HepG2 (cell line): ENCODE measurements around the gene CASP3. TPM values are rescaled to one million over a fixed set of nuclear protein-coding genes. Genes with fewer than 3 reads are reported as not detected.

ENCODE experiments used
- ATAC-seq: fragments of 200-7000 bp; cut with Tn5 transposase; 3 replicates; pipeline ENCODE4 v1.9.1; 2020; ENCODE audit warnings: mild to moderate bottlenecking, moderate library complexity
- BruUV-seq: library from RNA; stranded (reverse); fragments of 400-500 nt; replicated peaks from 2 replicates; lab custom pipeline; 2021; lab: Mats Ljungman, UMichigan
- CTCF ChIA-PET: fragments of 300-600 bp; formaldehyde crosslinking; extraction: SDS; loops from one replicate; lab custom pipeline; 2021; ENCODE audit warnings: low total read pairs, inconsistent platforms, low intra/inter-chr PET ratio; lab: Yijun Ruan, JAX
- POLR2A ChIA-PET: fragments of 350-600 bp; sonication (Branson Sonifier 250); formaldehyde crosslinking; loops from one replicate; lab custom pipeline; 2020; ENCODE audit warnings: antibody characterized with exemption, inconsistent platforms; lab: Yijun Ruan, JAX
- DNase-seq: peaks from one replicate; pipeline ENCODE4 v3.0.0-alpha.2; 2015; ENCODE audit warnings: low spot score
- FAIRE-seq: peaks from 3 replicates; lab custom pipeline; 2011; peaks lifted over from hg19 to GRCh38; lab: Jason Lieb, UNC
- H2AFZ ChIP-seq: one replicate; pipeline ENCODE4 v1.6.1; 2011; ENCODE audit warnings: low read length, inconsistent platforms
- H3K27ac ChIP-seq: fragments of 300-600 bp; 3 replicates; pipeline ENCODE4 v1.8.0; 2011; ENCODE audit warnings: mixed run types, mild to moderate bottlenecking, mixed read lengths, low read length, inconsistent platforms; ENCODE audit not compliant: insufficient read depth; ENCODE audit errors: extremely low read length
- H3K27me3 ChIP-seq, 2 experiments: fragments of 200-600 bp in 1 of 2; 2 replicates in 1 of 2; 3 replicates in 1 of 2; pipeline versions ENCODE4 v1.6.0 to v1.8.0; 2011; ENCODE audit warnings: low read length in 2 of 2, mild to moderate bottlenecking in 2 of 2, moderate library complexity in 2 of 2, inconsistent platforms in 1 of 2; ENCODE audit not compliant: insufficient read depth in 2 of 2, control insufficient read depth in 1 of 2
- H3K36me3 ChIP-seq, 2 experiments: fragments of 200-600 bp in 1 of 2; replicated peaks in 1 of 2; 2 replicates in 1 of 2; 3 replicates in 1 of 2; pipeline versions ENCODE4 v1.5.1 to v1.8.0; 2011; ENCODE audit warnings: low read length in 2 of 2, inconsistent platforms in 1 of 2; ENCODE audit not compliant: insufficient read depth in 2 of 2, control insufficient read depth in 1 of 2
- H3K4me1 ChIP-seq: 2 replicates; pipeline ENCODE4 v1.5.1; 2012; ENCODE audit warnings: low read length, inconsistent platforms; ENCODE audit not compliant: insufficient read depth
- H3K4me2 ChIP-seq: 2 replicates; pipeline ENCODE4 v1.6.0; 2011; ENCODE audit warnings: low read depth, low read length, inconsistent platforms
- H3K4me3 ChIP-seq, 3 experiments: fragments of 200-600 bp in 1 of 3; sonication (generic), shearing (Covaris generic) in 1 of 3; replicated peaks in 1 of 3; 2 replicates each; pipeline ENCODE4 v1.5.1; 2011 to 2016; ENCODE audit warnings: low read length in 3 of 3, inconsistent platforms in 2 of 3, low read depth in 2 of 3, mild to moderate bottlenecking in 2 of 3, control low read depth in 1 of 3, mixed read lengths in 1 of 3; ENCODE audit not compliant: insufficient read depth in 1 of 3
- H3K79me2 ChIP-seq: one replicate; pipeline ENCODE4 v1.6.1; 2011; ENCODE audit warnings: low read length, inconsistent platforms; ENCODE audit not compliant: insufficient read depth
- H3K9ac ChIP-seq: 2 replicates; pipeline ENCODE4 v1.6.0; 2011; ENCODE audit warnings: mild to moderate bottlenecking, low read depth, low read length, inconsistent platforms; ENCODE audit not compliant: insufficient read depth
- H3K9me3 ChIP-seq: 2 replicates; pipeline ENCODE4 v1.5.1; 2012; ENCODE audit warnings: mild to moderate bottlenecking, low read length
- H4K20me1 ChIP-seq: 2 replicates; pipeline ENCODE4 v1.6.0; 2011; ENCODE audit warnings: inconsistent platforms, mild to moderate bottlenecking, low read length, moderate library complexity; ENCODE audit not compliant: insufficient read depth
- FOXK1 ChIP-seq: sonication (generic); formaldehyde crosslinking; IDR thresholded peaks from 2 replicates; pipeline ENCODE4 v1.4.0; 2020; ENCODE audit warnings: low read depth, missing genetic modification reagents, borderline replicate concordance
- KLF6 ChIP-seq: IDR thresholded peaks from 2 replicates; pipeline ENCODE4 v1.8.0; 2016; ENCODE audit warnings: missing biosample characterization, missing genetic modification reagents
- MIXL1 ChIP-seq: IDR thresholded peaks from 2 replicates; pipeline ENCODE4 v1.6.1; 2016
- RORA ChIP-seq: sonication (generic); formaldehyde crosslinking; IDR thresholded peaks from 2 replicates; pipeline ENCODE4 v1.5.0; 2020; ENCODE audit warnings: mild to moderate bottlenecking, missing genetic modification reagents, moderate library complexity
- ZEB1 ChIP-seq: IDR thresholded peaks from 2 replicates; pipeline ENCODE4 v1.6.1; 2012; ENCODE audit warnings: mild to moderate bottlenecking, low read depth, inconsistent platforms; ENCODE audit not compliant: insufficient replicate concordance
- ZNF382 ChIP-seq: sonication (generic); formaldehyde crosslinking; IDR thresholded peaks from 2 replicates; pipeline ENCODE4 v1.5.0; 2020; ENCODE audit warnings: missing genetic modification reagents, mild to moderate bottlenecking, borderline replicate concordance
- ZNF557 ChIP-seq: sonication (generic); formaldehyde crosslinking; IDR thresholded peaks from 2 replicates; pipeline ENCODE4 v1.4.0; 2020; ENCODE audit warnings: missing genetic modification reagents
- ZNF720 ChIP-seq: sonication (generic); formaldehyde crosslinking; IDR thresholded peaks from 2 replicates; pipeline ENCODE4 v1.4.0; 2020; ENCODE audit warnings: missing genetic modification reagents
- ZNF788 ChIP-seq: sonication (generic); formaldehyde crosslinking; IDR thresholded peaks from 2 replicates; pipeline ENCODE4 v1.5.0; 2020; ENCODE audit warnings: mild to moderate bottlenecking, missing genetic modification reagents, borderline replicate concordance
- WGBS: methylation state at CpG from one replicate; pipeline ENCODE4 v1.1.6; 2017; ENCODE audit warnings: low lambda C conversion rate; 5-methylcytosine and 5-hydroxymethylcytosine counted together
- in situ Hi-C: cut with HindIII; loops from 2 replicates; pipeline ENCODE4 v1.10.0; 2017; ENCODE audit warnings: low pct_unique_long_range_greater_than_20kb; ENCODE audit not compliant: extremely low pct_ligation_motif_present
- intact Hi-C: fragments of 100-400 bp; cut with micrococcal nuclease; formaldehyde crosslinking; loops from one replicate; pipeline ENCODE4 v1.10.0; 2022; ENCODE audit not compliant: unreplicated experiment
- polyA plus RNA-seq, 8 experiments: library from polyadenylated mRNA; depleted of rRNA in 3 of 8; stranded (reverse) in 7 of 8; unstranded in 1 of 8; fragments of >200 nt; fragmentation: Illumina TruSeq in 4 of 8; extraction: Trizol in 4 of 8; gene quantifications; 2 replicates each; pipeline versions ENCODE4 v1.2.1 to v1.2.3, GENCODE V29; 2011 to 2016; ENCODE audit warnings: low read depth in 4 of 8, missing spikeins in 1 of 8, mixed read lengths in 1 of 8; ENCODE audit not compliant: insufficient read depth in 1 of 8
- total RNA-seq, 5 experiments: library from RNA; depleted of rRNA; stranded (reverse); fragments of >200 nt; fragmentation: Illumina TruSeq; extraction: Trizol; gene quantifications; 2 replicates each; pipeline ENCODE4 v1.2.3, GENCODE V29; 2016; ENCODE audit warnings: low read depth in 1 of 5
- TF ChIP-seq, protein P1 (sequence below): sonication (generic); formaldehyde crosslinking; IDR thresholded peaks from 2 replicates; pipeline ENCODE4 v1.5.1; 2020; ENCODE audit warnings: missing genetic modification reagents, mild to moderate bottlenecking, borderline replicate concordance

The CASP3 gene
- total and polyA plus RNA-seq, 2 of the 13 experiments (the other 11 are each of a cell fraction or from before 2014, with no cell fraction given) = 26.0 to 77.8 TPM

DNA sequence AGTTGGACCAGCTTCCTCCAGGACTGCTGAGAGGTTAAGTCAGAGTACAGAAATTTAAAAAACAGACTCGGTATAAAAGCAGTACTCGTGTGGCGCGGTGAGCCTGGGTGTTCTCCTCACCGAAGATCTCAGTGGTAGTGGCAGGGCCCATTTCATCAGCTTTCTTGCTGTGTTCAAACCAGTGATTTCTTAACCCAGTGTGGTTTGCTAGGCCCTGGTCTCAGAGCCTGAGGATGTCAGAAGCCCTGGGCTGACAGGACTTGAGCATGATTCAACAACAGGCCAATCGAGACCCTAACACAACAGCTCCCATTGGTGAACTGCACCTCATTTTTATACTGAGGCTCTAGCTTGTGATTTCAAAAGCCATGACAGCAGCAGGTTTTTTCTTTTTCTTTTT is 23.5 kb upstream of the CASP3 start (continued):
- TF ChIP-seq FOXK1 (CRISPR knock-in tag) = no peak

DNA sequence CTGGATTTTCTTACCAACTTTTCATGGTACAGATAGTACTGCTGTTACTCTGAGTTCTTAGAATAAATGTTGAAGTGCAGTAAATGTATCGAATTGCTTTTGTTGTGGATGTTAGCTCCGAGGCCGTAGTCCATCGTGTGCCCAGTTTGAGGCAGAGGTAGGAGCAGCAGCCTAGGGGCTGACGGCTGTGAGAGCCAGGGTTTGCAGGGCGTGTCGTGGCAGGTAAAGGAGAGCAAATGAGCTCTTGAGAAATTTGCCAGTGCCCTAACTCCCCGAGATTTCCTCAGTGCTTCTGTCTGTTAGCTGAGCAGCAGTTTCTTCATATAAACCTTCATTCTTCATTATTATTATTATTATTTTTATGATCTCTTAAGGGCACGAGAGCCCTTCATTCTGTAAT is 21.9 kb upstream of the CASP3 start:
- TF ChIP-seq KLF6 (CRISPR knock-in tag) (no peak), RORA (CRISPR knock-in tag) (no peak), MIXL1 (no peak), ZNF557 (no peak), ZNF382 (no peak), ZNF788 (CRISPR knock-in tag) (no peak), ZEB1 (no peak), ZNF720 (CRISPR knock-in tag) (no peak)
- Histone ChIP-seq H3K36me3 (peaks cover 9 to 34% of the 10 kb centered on the region in 2 experiments; a peak in 4 of 5 replicates), H3K4me3 (no peak overlapping the region), H2AFZ (no peak overlapping the region), H3K27ac (no peak overlapping the region), H3K4me1 (no peaks in the 10 kb centered on the region), H3K9me3 (no peaks in the 10 kb centered on the region), H3K9ac (no peak overlapping the region), H3K27me3 (no peaks in the 10 kb centered on the region), H4K20me1 (no peaks in the 10 kb centered on the region; the same call in 1 of the 2 replicates), H3K79me2 (no peaks in the 10 kb centered on the region), H3K4me2 (no peak overlapping the region)
- in situ Hi-C loops = no loop called here
- FAIRE-seq (no peak), ATAC-seq (no peak), DNase-seq (no peak)
- 95% methylated on average over 9 of the region's 9 CpGs for WGBS
- intact Hi-C loops = no loop called here
- ChIA-PET CTCF (no interaction called here), POLR2A (no interaction called here)
- BruUV-seq = no TSS peak

DNA sequence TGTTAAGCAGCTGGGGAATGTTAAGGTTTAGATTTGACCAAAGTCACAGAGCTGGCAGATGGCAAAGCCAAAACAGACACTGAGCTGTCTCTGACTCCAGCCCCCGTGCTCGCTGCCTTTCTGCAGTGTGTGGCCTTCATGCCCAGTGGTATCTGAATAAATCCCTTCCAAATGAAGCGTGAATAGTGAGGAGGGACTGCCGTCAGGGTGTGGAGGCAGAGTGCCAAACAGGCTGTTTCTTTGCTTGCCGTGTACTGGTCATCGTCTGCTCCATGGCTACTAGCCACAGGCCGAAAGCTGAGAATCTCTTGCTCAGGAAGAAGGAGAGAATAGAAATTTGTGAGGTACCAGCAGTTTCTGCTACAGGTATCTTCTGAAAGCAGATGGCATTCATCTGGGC is 20.0 kb upstream of the CASP3 start:
- Histone ChIP-seq H3K9me3 (no peaks in the 10 kb centered on the region), H3K4me3 (no peak overlapping the region), H3K4me1 (no peaks in the 10 kb centered on the region), H3K27ac (no peak overlapping the region), H3K36me3 (peaks cover 9 to 28% of the 10 kb centered on the region in 2 experiments; a peak in 4 of 5 replicates), H3K79me2 (no peaks in the 10 kb centered on the region), H3K27me3 (no peaks in the 10 kb centered on the region), H3K9ac (no peak overlapping the region), H4K20me1 (no peaks in the 10 kb centered on the region), H2AFZ (no peak overlapping the region), H3K4me2 (no peak overlapping the region)
- ChIA-PET POLR2A (no interaction called here), CTCF (no interaction called here)
- FAIRE-seq = no peak
- WGBS = 99% methylated on average over 7 of the region's 7 CpGs
- no peak for DNase-seq
- BruUV-seq = no TSS peak
- intact Hi-C loops (no loop called here), in situ Hi-C loops (no loop called here)
- no peak for ATAC-seq
- TF ChIP-seq, protein P1, sequence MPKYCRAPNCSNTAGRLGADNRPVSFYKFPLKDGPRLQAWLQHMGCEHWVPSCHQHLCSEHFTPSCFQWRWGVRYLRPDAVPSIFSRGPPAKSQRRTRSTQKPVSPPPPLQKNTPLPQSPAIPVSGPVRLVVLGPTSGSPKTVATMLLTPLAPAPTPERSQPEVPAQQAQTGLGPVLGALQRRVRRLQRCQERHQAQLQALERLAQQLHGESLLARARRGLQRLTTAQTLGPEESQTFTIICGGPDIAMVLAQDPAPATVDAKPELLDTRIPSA = no peak
